NCI-H460 (cell line): ENCODE measurements around the gene CDKL4. TPM values are rescaled to one million over a fixed set of nuclear protein-coding genes. Genes with fewer than 3 reads are reported as not detected.
A peak's percentile ranks its signal among the peaks of the same experiment; 100 is the strongest.
"Not testable (repeated sequence)": the region's sequence is repeated elsewhere in the genome, so short reads cannot be mapped to it uniquely, and the experiment has no call there.

Source experiments
- DNase-seq: peaks from one replicate; pipeline ENCODE4 v3.0.0-alpha.2; 2016; ENCODE audit warnings: low read depth; ENCODE audit errors: extremely low read depth
- total RNA-seq: library from RNA; depleted of rRNA; stranded (reverse); fragments of >200 nt; shearing (Covaris generic); gene quantifications from 2 replicates; pipeline ENCODE4 v1.2.3, GENCODE V29; 2014

Gene CDKL4
- total RNA-seq, 1 experiment from 2014 or later: not detected

GRCh38 chr2:39234754-39235153 lies 9.0 kb downstream of the CDKL4 start:
- DNase-seq: no peak

GRCh38 chr2:39232141-39232540 lies 11.6 kb downstream of the CDKL4 start:
- no peak for DNase-seq

- no peak for DNase-seq
These were observed 15.2 kb downstream of the CDKL4 start for GRCh38 chr2:39228413-39229209.

- DNase-seq: peak; percentile 57
These were observed 15.9 kb downstream of the CDKL4 start for GRCh38 chr2:39227628-39228412.

- DNase-seq: no peak
These were observed 18.2 kb downstream of the CDKL4 start for GRCh38 chr2:39225567-39225966.

- DNase-seq: no peak
These were observed 19.9 kb downstream of the CDKL4 start for GRCh38 chr2:39223909-39224308.

- no peak for DNase-seq
These were observed 22.3 kb downstream of the CDKL4 start for GRCh38 chr2:39221459-39221858.

GRCh38 chr2:39220136-39220535 lies 23.6 kb downstream of the CDKL4 start:
- DNase-seq: no peak

- no peak for DNase-seq
These were observed 25.4 kb downstream of the CDKL4 start for GRCh38 chr2:39218391-39218790.

- no peak for DNase-seq
These were observed 26.6 kb downstream of the CDKL4 start for GRCh38 chr2:39217192-39217550.

- no peak for DNase-seq
These were observed 27.2 kb downstream of the CDKL4 start for GRCh38 chr2:39216346-39217191.

GRCh38 chr2:39215545-39215944 lies 28.2 kb downstream of the CDKL4 start:
- DNase-seq: no peak

GRCh38 chr2:39213015-39213414 lies 30.8 kb downstream of the CDKL4 start:
- no peak for DNase-seq

GRCh38 chr2:39210846-39211245 lies 32.9 kb downstream of the CDKL4 start:
- DNase-seq: no peak

GRCh38 chr2:39203382-39203781 lies 40.4 kb downstream of the CDKL4 start:
- no peak for DNase-seq

GRCh38 chr2:39202639-39203369 lies 41.0 kb downstream of the CDKL4 start:
- DNase-seq: no peak

- not testable (repeated sequence) for DNase-seq
These were observed 46.8 kb downstream of the CDKL4 start for GRCh38 chr2:39197003-39197402.

- DNase-seq: no peak
These were observed 49.1 kb downstream of the CDKL4 start for GRCh38 chr2:39194686-39195085.

- no peak for DNase-seq
These were observed 54.7 kb downstream of the CDKL4 start for GRCh38 chr2:39188960-39189494.

- no peak for DNase-seq
These were observed 60.1 kb downstream of the CDKL4 start for GRCh38 chr2:39183673-39184072.
